HEK293 (cell line): ENCODE measurements around the gene ADAMTSL2.

ENCODE experiments used
- CTCF ChIP-seq: fragments of 450-650 bp; formaldehyde crosslinking; IDR thresholded peaks from 2 replicates; pipeline ENCODE4 v1.5.1; 2016; ENCODE audit warnings: missing biosample characterization, missing genetic modification characterization
- ELK4 ChIP-seq: IDR thresholded peaks from 2 replicates; pipeline ENCODE4 v1.6.1; 2011; ENCODE audit warnings: mild to moderate bottlenecking, low read depth, low read length, borderline replicate concordance
- GLI2 ChIP-seq: fragments of 450-650 bp; formaldehyde crosslinking; IDR thresholded peaks from 2 replicates; pipeline ENCODE4; 2017; ENCODE audit warnings: missing biosample characterization, missing genetic modification characterization, low read depth, borderline replicate concordance
- WT1 ChIP-seq: fragments of 450-650 bp; formaldehyde crosslinking; IDR thresholded peaks from 2 replicates; pipeline ENCODE4 v1.5.1; 2016; ENCODE audit warnings: missing biosample characterization, missing genetic modification characterization
- ZNF341 ChIP-seq: fragments of 450-650 bp; formaldehyde crosslinking; IDR thresholded peaks from 2 replicates; pipeline ENCODE4; 2016; ENCODE audit warnings: low read depth, missing biosample characterization, missing genetic modification characterization
- ZNF394 ChIP-seq: fragments of 450-650 bp; formaldehyde crosslinking; IDR thresholded peaks from 2 replicates; pipeline ENCODE4 v1.5.1; 2016; ENCODE audit warnings: missing biosample characterization, missing genetic modification characterization, mild to moderate bottlenecking, moderate library complexity, borderline replicate concordance

GRCh38 chr9:133618726-133619125 lies 84.2 kb downstream of the ADAMTSL2 start:
- TF ChIP-seq ZNF341 (tag by site-specific recombination) = no peak
- no peak for TF ChIP-seq ELK4
- TF ChIP-seq CTCF (tag by site-specific recombination) = no peak
- no peak for TF ChIP-seq ZNF394 (tag by site-specific recombination)
- no peak for TF ChIP-seq WT1 (tag by site-specific recombination)
- TF ChIP-seq GLI2 = no peak
